ENCODE measurements around the gene ORC6.

DNA sequence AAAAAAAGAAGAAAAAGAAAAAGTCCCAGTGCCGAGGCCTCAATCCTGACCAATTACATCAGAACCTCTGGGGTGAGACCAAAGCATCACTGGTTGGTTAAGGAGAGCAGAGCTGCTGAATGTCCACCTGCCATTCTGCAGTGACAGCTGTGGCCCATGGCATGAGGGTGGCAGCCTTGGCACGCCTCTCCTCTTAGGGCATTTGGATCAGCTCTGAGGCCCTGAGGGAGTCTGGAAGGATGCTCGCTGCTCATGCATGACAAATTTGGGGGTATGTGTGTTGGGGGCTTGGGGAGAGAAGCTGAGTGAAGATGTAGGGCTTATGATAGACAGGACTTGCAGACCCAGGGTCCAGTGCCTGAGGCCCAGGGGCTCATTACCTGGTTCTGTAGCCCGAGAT lies 32.4 kb downstream of the ORC6 start:
- TF ChIP-seq POLR2A (IDR thresholded peaks at IDR 0.05; ENCODE audit: low read length) (no peak), GATA1 (IDR thresholded peaks at IDR 0.05; ENCODE audit: low read depth, low read length) (no peak)
